Effector memory CD8-positive, alpha-beta T cell (primary cell): Measurements from ENCODE around the gene PPM1L.
"Not testable (repeated sequence)": the region's sequence is repeated elsewhere in the genome, so short reads cannot be mapped to it uniquely, and the experiment has no call there.

ENCODE experiments used
- ATAC-seq: fragments of 150-1000 bp; cut with Tn5 transposase; replicated peaks from 2 replicates; pipeline ENCODE4 v1.10.0; 2021; ENCODE audit warnings: mild to moderate bottlenecking, moderate library complexity
- DNase-seq, 3 experiments: peaks; one replicate each; pipeline ENCODE4 v3.0.0; 2021
- H3K27ac Mint-ChIP-seq, 2 donors: one replicate each; pipeline ENCODE4 v1.8.0; 2022; ENCODE audit warnings: mild to moderate bottlenecking in 2 of 2, mixed read lengths in 2 of 2, moderate library complexity in 2 of 2
- H3K27me3 Mint-ChIP-seq, 2 donors: one replicate each; pipeline ENCODE4 v1.8.0; 2022; ENCODE audit warnings: mixed read lengths in 2 of 2
- H3K36me3 Mint-ChIP-seq: one replicate; pipeline ENCODE4 v1.8.0; 2022; ENCODE audit warnings: mild to moderate bottlenecking, moderate library complexity, mixed read lengths; ENCODE audit not compliant: insufficient read depth
- H3K4me1 Mint-ChIP-seq, 2 donors: one replicate each; pipeline ENCODE4 v1.8.0; 2022; ENCODE audit warnings: low read depth in 2 of 2, mixed read lengths in 2 of 2
- H3K4me3 Mint-ChIP-seq, 2 donors: one replicate each; pipeline ENCODE4 v1.8.0; 2022; ENCODE audit warnings: mild to moderate bottlenecking in 2 of 2, mixed read lengths in 2 of 2, moderate library complexity in 2 of 2
- H3K9me3 Mint-ChIP-seq, 2 donors: one replicate each; pipeline ENCODE4 v1.8.0; 2022; ENCODE audit warnings: mixed read lengths in 2 of 2

Gene PPM1L

GRCh38 chr3:160982491-160982890 lies 226.5 kb downstream of the PPM1L start:
- Mint-ChIP-seq H3K9me3 (peaks cover 0 to 9% of the 10 kb centered on the region in 2 donors), H3K4me3 (no peak overlapping the region), H3K36me3 (no peaks in the 10 kb centered on the region), H3K4me1 (peaks cover 5 to 12% of the 10 kb centered on the region in 2 donors), H3K27me3 (no peaks in the 10 kb centered on the region), H3K27ac (no peak overlapping the region)
- ATAC-seq (no peak), DNase-seq (no peak)

GRCh38 chr3:160983900-160984299 lies 227.9 kb downstream of the PPM1L start:
- not testable (repeated sequence) for H3K36me3 Mint-ChIP-seq, H3K9me3 Mint-ChIP-seq, ATAC-seq, H3K4me3 Mint-ChIP-seq, H3K27ac Mint-ChIP-seq, DNase-seq, H3K27me3 Mint-ChIP-seq, H3K4me1 Mint-ChIP-seq

DNA sequence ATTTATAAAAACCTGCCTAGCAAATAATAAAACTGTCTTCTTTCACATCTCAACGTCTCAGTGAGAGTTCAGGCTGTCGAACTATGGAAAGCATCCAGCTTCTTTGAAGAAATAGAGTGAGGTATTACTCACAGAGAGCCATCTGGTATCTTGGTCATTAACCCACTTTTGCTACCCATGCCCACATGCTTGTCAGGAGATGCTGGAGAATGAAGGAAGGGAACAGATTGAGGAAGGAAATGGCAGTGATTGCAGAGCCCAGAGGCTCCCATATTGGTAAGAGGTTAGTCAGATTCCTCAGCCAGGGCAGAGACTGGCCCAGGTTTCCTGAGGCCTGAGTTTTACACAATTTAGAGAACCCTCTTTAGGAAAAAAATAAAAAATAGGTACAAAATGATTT lies 230.0 kb downstream of the PPM1L start:
- H3K9me3 Mint-ChIP-seq = peaks cover 0 to 9% of the 10 kb centered on the region in 2 donors
- peaks cover 0 to 3% of the 10 kb centered on the region in 2 donors for H3K4me1 Mint-ChIP-seq
- no peak overlapping the region for H3K4me3 Mint-ChIP-seq
- H3K27ac Mint-ChIP-seq = no peak overlapping the region
- no peaks in the 10 kb centered on the region for H3K27me3 Mint-ChIP-seq
- ATAC-seq (no peak), DNase-seq (no peak)
- no peaks in the 10 kb centered on the region for H3K36me3 Mint-ChIP-seq

DNA sequence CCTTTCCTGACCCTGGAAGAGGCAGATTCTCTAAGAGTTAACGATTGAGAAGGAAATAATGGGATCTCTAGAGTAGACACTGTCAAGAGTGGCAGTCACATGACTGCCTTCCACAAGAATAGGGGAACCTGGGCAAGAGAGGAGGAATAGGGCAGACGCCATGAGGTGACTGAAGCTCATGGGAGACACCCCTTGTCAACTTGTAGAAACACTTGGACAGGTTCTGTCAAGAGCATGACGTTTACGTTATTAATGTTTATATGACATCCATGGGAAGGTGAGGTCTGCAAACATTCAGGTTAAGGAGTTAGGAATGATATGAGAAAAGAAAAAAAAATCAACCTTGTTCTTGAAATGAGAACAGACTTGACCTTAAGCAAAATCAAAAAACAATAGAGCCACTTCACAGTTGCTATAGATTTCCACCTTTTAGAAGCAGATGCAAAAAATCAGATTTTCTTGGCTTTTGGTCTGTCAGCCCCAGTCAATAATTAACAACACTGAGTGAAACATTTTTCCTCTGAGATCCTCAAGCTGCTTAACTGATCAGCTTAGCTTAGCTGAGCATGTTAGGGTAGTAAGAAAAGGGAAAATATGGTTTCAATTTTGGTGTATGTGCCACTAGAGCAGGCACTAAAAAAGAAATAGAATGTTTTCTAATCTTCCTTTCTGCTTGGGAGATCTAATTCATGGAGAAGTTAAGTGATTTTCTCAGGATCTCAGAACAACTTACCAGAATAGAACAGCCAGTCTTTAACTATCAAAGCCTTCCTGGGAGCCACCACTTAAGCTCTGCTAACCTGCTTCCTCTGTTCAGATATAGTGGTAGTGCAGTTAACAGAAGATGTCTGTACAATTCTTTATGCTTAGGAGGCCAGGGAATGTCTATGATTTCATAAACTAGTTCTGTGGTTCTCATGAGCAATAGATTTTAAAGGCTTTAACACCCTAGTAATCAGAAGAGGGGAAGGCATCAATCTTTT lies 232.2 kb downstream of the PPM1L start:
- Mint-ChIP-seq H3K27me3 (no peaks in the 10 kb centered on the region), H3K4me3 (no peak overlapping the region), H3K9me3 (no peaks in the 10 kb centered on the region), H3K27ac (no peak overlapping the region), H3K4me1 (no peaks in the 10 kb centered on the region), H3K36me3 (no peaks in the 10 kb centered on the region)
- ATAC-seq (no peak), DNase-seq (no peak)

- Mint-ChIP-seq H3K9me3 (no peaks in the 10 kb centered on the region), H3K4me1 (no peaks in the 10 kb centered on the region)
These were observed 234.4 kb downstream of the PPM1L start for GRCh38 chr3:160990446-160990845.

DNA sequence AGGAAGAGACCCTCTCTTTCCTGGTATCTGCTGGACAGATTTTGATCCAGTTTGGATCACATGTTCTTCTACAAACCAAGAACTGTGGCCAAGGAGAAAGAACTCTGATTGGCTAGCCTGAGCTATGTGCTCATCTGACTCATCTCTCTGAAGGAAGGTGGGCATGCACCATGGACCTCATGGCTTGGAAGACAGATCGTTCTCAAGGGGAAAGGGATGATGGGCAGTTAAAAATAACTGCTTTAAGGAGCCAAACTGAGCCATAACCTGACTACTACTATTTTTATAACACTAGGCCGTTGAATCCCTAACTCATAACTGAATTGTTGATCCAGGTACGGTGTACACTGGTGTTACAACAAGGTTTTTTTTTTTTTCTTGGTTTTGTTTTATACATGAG lies 236.7 kb downstream of the PPM1L start:
- H3K9me3 Mint-ChIP-seq = peaks cover 0 to 3% of the 10 kb centered on the region in 2 donors
- no peak overlapping the region for H3K4me3 Mint-ChIP-seq
- H3K27ac Mint-ChIP-seq = no peak overlapping the region
- H3K4me1 Mint-ChIP-seq = no peaks in the 10 kb centered on the region
- no peaks in the 10 kb centered on the region for H3K27me3 Mint-ChIP-seq
- ATAC-seq (no peak), DNase-seq (no peak)
- H3K36me3 Mint-ChIP-seq = no peaks in the 10 kb centered on the region

More at GRCh38 chr3:160990446-160990845, 234.4 kb downstream of the PPM1L start:
- ATAC-seq = no peak
- DNase-seq = no peak
- Mint-ChIP-seq H3K4me3 (no peak overlapping the region), H3K27ac (no peak overlapping the region), H3K27me3 (no peaks in the 10 kb centered on the region), H3K36me3 (no peaks in the 10 kb centered on the region)

- Mint-ChIP-seq H3K9me3 (peaks cover 0 to 3% of the 10 kb centered on the region in 2 donors), H3K4me3 (no peak overlapping the region), H3K36me3 (no peaks in the 10 kb centered on the region), H3K4me1 (no peaks in the 10 kb centered on the region), H3K27me3 (no peaks in the 10 kb centered on the region), H3K27ac (no peak overlapping the region)
- DNase-seq (no peak), ATAC-seq (no peak)
These were observed 240.8 kb downstream of the PPM1L start for GRCh38 chr3:160996811-160997210.

DNA sequence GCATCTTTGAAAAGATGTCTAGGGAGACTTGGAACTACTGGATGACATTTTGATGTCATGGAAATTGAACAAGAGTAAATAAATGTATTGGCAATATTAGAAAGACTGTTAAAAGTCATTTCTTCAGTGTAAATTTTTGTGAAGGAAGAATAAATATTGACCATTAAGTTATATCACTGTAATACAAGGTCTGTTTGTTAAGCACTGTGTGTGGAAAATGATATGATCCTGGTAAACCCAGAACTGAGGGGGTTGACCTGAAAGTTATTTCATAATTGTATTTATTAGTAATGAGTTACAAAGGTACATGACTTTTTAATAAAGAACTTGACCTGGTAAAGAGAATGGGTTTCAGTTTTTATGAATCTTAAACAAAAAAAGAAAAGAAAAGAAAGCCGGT lies 242.6 kb downstream of the PPM1L start:
- Mint-ChIP-seq H3K27ac (no peak overlapping the region), H3K4me3 (no peak overlapping the region), H3K9me3 (peaks cover 0 to 3% of the 10 kb centered on the region in 2 donors), H3K36me3 (no peaks in the 10 kb centered on the region), H3K27me3 (no peaks in the 10 kb centered on the region), H3K4me1 (no peaks in the 10 kb centered on the region)
- ATAC-seq = no peak
- DNase-seq = no peak

- DNase-seq = no peak
- H3K9me3 Mint-ChIP-seq = peaks cover 0 to 3% of the 10 kb centered on the region in 2 donors
- H3K27me3 Mint-ChIP-seq = no peaks in the 10 kb centered on the region
- no peak overlapping the region for H3K4me3 Mint-ChIP-seq
- ATAC-seq = no peak
- no peaks in the 10 kb centered on the region for H3K4me1 Mint-ChIP-seq
- no peak overlapping the region for H3K27ac Mint-ChIP-seq
- no peaks in the 10 kb centered on the region for H3K36me3 Mint-ChIP-seq
These were observed 243.2 kb downstream of the PPM1L start for GRCh38 chr3:160999274-160999673.

- no peaks in the 10 kb centered on the region for H3K4me1 Mint-ChIP-seq
- H3K9me3 Mint-ChIP-seq = no peaks in the 10 kb centered on the region
- no peak overlapping the region for H3K27ac Mint-ChIP-seq
- H3K4me3 Mint-ChIP-seq = no peak overlapping the region
- no peaks in the 10 kb centered on the region for H3K27me3 Mint-ChIP-seq
- no peaks in the 10 kb centered on the region for H3K36me3 Mint-ChIP-seq
- ATAC-seq (no peak), DNase-seq (no peak)
These were observed 252.1 kb downstream of the PPM1L start for GRCh38 chr3:161008086-161008485.

DNA sequence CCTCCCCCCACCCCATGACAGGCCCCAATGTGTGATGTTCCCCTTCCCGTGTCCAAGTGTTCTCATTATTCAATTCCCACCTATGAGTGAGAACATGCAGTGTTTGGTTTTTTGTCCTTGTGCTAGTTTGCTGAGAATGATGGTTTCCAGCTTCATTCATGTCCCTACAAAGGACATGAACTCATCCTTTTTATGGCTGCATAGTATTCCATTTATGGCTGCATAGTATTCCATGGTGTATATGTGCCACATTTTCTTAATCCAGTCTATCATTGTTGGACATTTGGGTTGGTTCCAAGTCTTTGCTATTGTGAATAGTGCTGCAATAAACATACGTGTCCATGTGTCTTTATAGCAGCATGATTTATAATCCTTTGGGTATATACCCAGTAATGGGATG lies 254.1 kb downstream of the PPM1L start:
- not testable (repeated sequence) for ATAC-seq, H3K36me3 Mint-ChIP-seq, H3K9me3 Mint-ChIP-seq, H3K4me1 Mint-ChIP-seq, H3K4me3 Mint-ChIP-seq, H3K27me3 Mint-ChIP-seq, H3K27ac Mint-ChIP-seq, DNase-seq

- Mint-ChIP-seq H3K9me3 (peaks cover 0 to 2% of the 10 kb centered on the region in 2 donors), H3K36me3 (no peaks in the 10 kb centered on the region), H3K4me3 (no peak overlapping the region), H3K4me1 (no peaks in the 10 kb centered on the region), H3K27ac (no peak overlapping the region), H3K27me3 (no peaks in the 10 kb centered on the region)
- DNase-seq (no peak), ATAC-seq (no peak)
These were observed 259.1 kb downstream of the PPM1L start for GRCh38 chr3:161014843-161015749.

DNA sequence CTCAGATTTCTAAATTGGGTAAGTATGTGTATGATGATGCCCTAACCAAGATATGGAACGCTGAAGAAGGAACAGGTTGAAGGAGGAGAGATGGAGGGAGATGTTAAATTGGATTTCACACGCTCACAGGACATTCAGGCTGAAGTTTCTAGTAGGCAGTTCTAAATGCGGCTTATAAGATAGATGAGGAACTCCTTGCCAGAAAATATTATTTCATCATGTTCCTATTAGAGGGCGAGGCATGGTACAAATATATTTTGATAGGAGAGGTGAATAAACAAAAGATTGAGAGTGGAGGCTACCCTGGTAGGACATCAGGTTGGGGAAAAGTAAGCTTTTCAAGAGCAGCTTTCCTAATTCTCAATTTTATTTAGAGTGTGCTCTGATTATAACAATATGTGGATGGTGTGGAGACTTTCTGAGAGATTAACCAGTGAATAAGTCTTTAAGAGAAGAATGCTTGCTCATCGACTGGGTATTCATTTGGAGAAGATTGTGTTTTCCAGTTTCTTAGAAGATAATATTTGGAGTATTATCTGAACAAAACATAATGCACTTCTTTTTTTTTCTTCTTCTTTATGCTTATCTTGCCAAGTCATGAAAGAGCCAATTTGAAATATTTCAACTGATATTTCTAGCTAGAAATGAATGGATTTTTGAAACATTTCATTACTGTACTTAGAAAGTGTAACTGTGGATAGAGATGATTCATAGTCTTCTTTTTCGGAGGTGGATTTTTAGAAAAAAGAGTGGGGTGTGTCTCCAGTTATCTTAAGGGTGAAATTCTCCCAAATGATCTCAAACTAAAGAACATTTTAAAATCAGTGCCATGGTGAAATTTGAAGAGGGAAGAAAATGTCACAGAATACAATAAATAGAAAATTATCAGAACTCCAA lies 260.6 kb downstream of the PPM1L start:
- H3K36me3 Mint-ChIP-seq = no peaks in the 10 kb centered on the region
- H3K27ac Mint-ChIP-seq = no peak overlapping the region
- H3K9me3 Mint-ChIP-seq = peaks cover 0 to 2% of the 10 kb centered on the region in 2 donors
- DNase-seq = no peak
- ATAC-seq = no peak
- H3K4me3 Mint-ChIP-seq = no peak overlapping the region
- H3K27me3 Mint-ChIP-seq = no peaks in the 10 kb centered on the region
- no peaks in the 10 kb centered on the region for H3K4me1 Mint-ChIP-seq
